A673 (cell line): Measurements from ENCODE around the gene GPR153.

Source experiments
- EZH2 ChIP-seq: fragments of 200-600 bp; sonication (generic); IDR thresholded peaks from 2 replicates; pipeline ENCODE4 v1.6.1; 2017; ENCODE audit warnings: borderline replicate concordance, low read depth, mild to moderate bottlenecking, mixed read lengths, antibody characterized with exemption, low read length; ENCODE audit not compliant: poor library complexity, severe bottlenecking
- TF ChIP-seq, protein P1 (sequence below): fragments of 300-800, 200-600 bp; sonication (generic); conservative IDR thresholded peaks from 2 replicates; pipeline ENCODE4 v1.5.1; 2017; ENCODE audit warnings: low read depth, mild to moderate bottlenecking, antibody characterized with exemption, low read length, moderate library complexity, mixed read lengths

- TF ChIP-seq, protein P1, sequence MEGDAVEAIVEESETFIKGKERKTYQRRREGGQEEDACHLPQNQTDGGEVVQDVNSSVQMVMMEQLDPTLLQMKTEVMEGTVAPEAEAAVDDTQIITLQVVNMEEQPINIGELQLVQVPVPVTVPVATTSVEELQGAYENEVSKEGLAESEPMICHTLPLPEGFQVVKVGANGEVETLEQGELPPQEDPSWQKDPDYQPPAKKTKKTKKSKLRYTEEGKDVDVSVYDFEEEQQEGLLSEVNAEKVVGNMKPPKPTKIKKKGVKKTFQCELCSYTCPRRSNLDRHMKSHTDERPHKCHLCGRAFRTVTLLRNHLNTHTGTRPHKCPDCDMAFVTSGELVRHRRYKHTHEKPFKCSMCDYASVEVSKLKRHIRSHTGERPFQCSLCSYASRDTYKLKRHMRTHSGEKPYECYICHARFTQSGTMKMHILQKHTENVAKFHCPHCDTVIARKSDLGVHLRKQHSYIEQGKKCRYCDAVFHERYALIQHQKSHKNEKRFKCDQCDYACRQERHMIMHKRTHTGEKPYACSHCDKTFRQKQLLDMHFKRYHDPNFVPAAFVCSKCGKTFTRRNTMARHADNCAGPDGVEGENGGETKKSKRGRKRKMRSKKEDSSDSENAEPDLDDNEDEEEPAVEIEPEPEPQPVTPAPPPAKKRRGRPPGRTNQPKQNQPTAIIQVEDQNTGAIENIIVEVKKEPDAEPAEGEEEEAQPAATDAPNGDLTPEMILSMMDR: no peak
- no peak for TF ChIP-seq EZH2
These were observed 19.6 kb downstream of the GPR153 start for GRCh38 chr1:6241107-6241886.
